Measurements from ENCODE around the gene CAMTA1. TPM values are rescaled to one million over a fixed set of nuclear protein-coding genes. Genes with fewer than 3 reads are reported as not detected.

Gene CAMTA1
- total and polyA plus RNA-seq, 9 of the 15 experiments (the other 6 are each of a cell fraction or from before 2014, with no cell fraction given), result 43.9 to 161 (median 65.9) TPM

GRCh38 chr1:7483634-7484383 lies 698.6 kb downstream of the CAMTA1 start:
- Histone ChIP-seq H3K4me3 (no peak overlapping the region), H4K20me1 (replicated peaks; ENCODE audit: control insufficient read depth, insufficient read depth, low read length) (peaks cover 13% of the 10 kb centered on the region), H3K4me2 (ENCODE audit: insufficient read depth, low read length) (no peak overlapping the region), H3K36me3 (ENCODE audit: control insufficient read depth, insufficient read depth, low read length) (no peaks in the 10 kb centered on the region), H3K27me3 (ENCODE audit: control insufficient read depth in 2 of 2, insufficient read depth in 2 of 2, low read length in 2 of 2) (peaks cover 2 to 68% of the 10 kb centered on the region in 2 experiments; a peak in 4 of 5 replicates), H3K27ac (ENCODE audit: extremely low read depth, low read depth, low read length) (no peak overlapping the region), H3K9me3 (replicated peaks; ENCODE audit: control insufficient read depth, insufficient read depth, low read depth, low read length) (no peaks in the 10 kb centered on the region; the same call in 1 of the 2 replicates), H3K9me1 (ENCODE audit: control insufficient read depth, insufficient read depth, low read length) (no peaks in the 10 kb centered on the region), H3K79me2 (ENCODE audit: control insufficient read depth, insufficient read depth, low read length) (no peaks in the 10 kb centered on the region), H2AFZ (ENCODE audit: low read depth, low read length) (no peak overlapping the region), H3K4me1 (replicated peaks in 1 of 2; ENCODE audit: control insufficient read depth in 2 of 2, insufficient read depth in 2 of 2, low read length in 2 of 2) (no peaks in the 10 kb centered on the region), H3K9ac (ENCODE audit: insufficient read depth in 1 of 2, low read depth in 2 of 2, low read length in 2 of 2) (no peak overlapping the region)
- intact Hi-C loops (cut with micrococcal nuclease) (no loop called here), in situ Hi-C loops (cut with MboI) (no loop called here)
- no peak for TF ChIP-seq HNRNPUL1 (IDR thresholded peaks at IDR 0.05; ENCODE audit: low read length)
- ChIA-PET CTCF (ENCODE audit: low intra/inter-chr PET ratio) (no interaction called here), POLR2A (interaction anchor here (0.5 kb wide), 1 partner anchor 71 kb away, joined by 3 read pairs; no protein-coding TSS in a partner anchor)
- WGBS (ENCODE audit: insufficient coverage, low coverage, missing lambda C conversion rate), result 1% methylated on average over 13 of the region's 13 CpGs
- ATAC-seq (no peak), DNase-seq (ENCODE audit: extremely low read depth in 1 of 4, low spot score in 3 of 4) (no peak), FAIRE-seq (no peak)
- BruUV-seq (replicated peaks), result no TSS peak

- H3K9me3 ChIP-seq (replicated peaks; ENCODE audit: control insufficient read depth, insufficient read depth, low read depth, low read length), result no peaks in the 10 kb centered on the region
- no peak for TF ChIP-seq POLR2G (IDR thresholded peaks at IDR 0.05; ENCODE audit: low read depth, low read length)
- TF ChIP-seq PCBP2 (IDR thresholded peaks at IDR 0.05; ENCODE audit: low read depth, low read length, poor library complexity, severe bottlenecking), result no peak
These were observed 700.0 kb downstream of the CAMTA1 start for GRCh38 chr1:7485086-7485780.

More at GRCh38 chr1:7485086-7485780, 700.0 kb downstream of the CAMTA1 start:
- Histone ChIP-seq H3K27me3 (ENCODE audit: control insufficient read depth in 2 of 2, insufficient read depth in 2 of 2, low read length in 2 of 2) (peaks cover 2 to 68% of the 10 kb centered on the region in 2 experiments; a peak in 3 of 5 replicates), H3K27ac (ENCODE audit: extremely low read depth, low read depth, low read length) (no peak overlapping the region), H2AFZ (ENCODE audit: low read depth, low read length) (no peak overlapping the region), H3K9me1 (ENCODE audit: control insufficient read depth, insufficient read depth, low read length) (no peaks in the 10 kb centered on the region), H3K9ac (ENCODE audit: insufficient read depth in 1 of 2, low read depth in 2 of 2, low read length in 2 of 2) (no peak overlapping the region), H3K4me1 (replicated peaks in 1 of 2; ENCODE audit: control insufficient read depth in 2 of 2, insufficient read depth in 2 of 2, low read length in 2 of 2) (no peaks in the 10 kb centered on the region), H4K20me1 (replicated peaks; ENCODE audit: control insufficient read depth, insufficient read depth, low read length) (peaks cover 2% of the 10 kb centered on the region; the same call in 1 of the 2 replicates), H3K4me2 (ENCODE audit: insufficient read depth, low read length) (no peak overlapping the region), H3K36me3 (ENCODE audit: control insufficient read depth, insufficient read depth, low read length) (no peaks in the 10 kb centered on the region), H3K79me2 (ENCODE audit: control insufficient read depth, insufficient read depth, low read length) (no peaks in the 10 kb centered on the region), H3K4me3 (no peak overlapping the region)
- ChIA-PET POLR2A (interaction anchor here (0.6 to 0.9 kb wide), 3 partner anchors 11 to 1212 kb away, joined by 3 to 6 read pairs (median 4); no protein-coding TSS in a partner anchor), CTCF (ENCODE audit: low intra/inter-chr PET ratio) (no interaction called here)
- ATAC-seq, result no peak
- WGBS (ENCODE audit: insufficient coverage, low coverage, missing lambda C conversion rate), result under 1% methylated on average over 10 of the region's 10 CpGs
- intact Hi-C loops (cut with micrococcal nuclease), result no loop called here
- no peak for DNase-seq (ENCODE audit: extremely low read depth in 1 of 4, low spot score in 3 of 4)
- no peak for FAIRE-seq
- no TSS peak for BruUV-seq (replicated peaks)
- in situ Hi-C loops (cut with MboI), result no loop called here
